H1 (cell line): ENCODE results near the gene PRKAR2B. TPM values are rescaled to one million over a fixed set of nuclear protein-coding genes. Genes with fewer than 3 reads are reported as not detected.

ENCODE experiments used
- CTCF ChIA-PET: fragments of 300-600 bp; sonication (Branson Sonifier 250); formaldehyde crosslinking; loops from one replicate; lab custom pipeline; 2021; ENCODE audit not compliant: partially characterized antibody; lab: Charles Lee
- POLR2A ChIA-PET: fragments of 300-600 bp; sonication (Branson Sonifier 250); formaldehyde crosslinking; loops from one replicate; lab custom pipeline; 2021; ENCODE audit warnings: inconsistent platforms; ENCODE audit not compliant: partially characterized antibody; lab: Charles Lee
- DNase-seq, 2 experiments: peaks; one replicate each; pipeline versions ENCODE4 v3.0.0 to v3.0.0-alpha.2; 2010 to 2022; ENCODE audit warnings: low spot score in 2 of 2, low read depth in 1 of 2, mixed read lengths in 1 of 2
- FAIRE-seq: peaks from 2 replicates; lab custom pipeline; 2011; peaks lifted over from hg19 to GRCh38; lab: Jason Lieb, UNC
- H2AFZ ChIP-seq: 2 replicates; pipeline ENCODE4 v1.8.1; 2012; ENCODE audit warnings: low read length, inconsistent platforms
- H2AK5ac ChIP-seq: 2 replicates; pipeline ENCODE4 v1.6.1; 2013; ENCODE audit warnings: low read depth, low read length
- H2BK120ac ChIP-seq: replicated peaks from 2 replicates; pipeline ENCODE3; 2013; ENCODE audit warnings: low read depth, low read length, inconsistent platforms
- H2BK12ac ChIP-seq: 2 replicates; pipeline ENCODE4 v1.6.1; 2013; ENCODE audit warnings: low read depth, low read length
- H2BK15ac ChIP-seq: 2 replicates; pipeline ENCODE4 v1.6.1; 2013; ENCODE audit warnings: low read length
- H2BK20ac ChIP-seq: 2 replicates; pipeline ENCODE4 v1.6.1; 2013; ENCODE audit warnings: low read length
- H2BK5ac ChIP-seq: 2 replicates; pipeline ENCODE4 v1.6.1; 2013; ENCODE audit warnings: low read depth, low read length
- H3K14ac ChIP-seq: 2 replicates; pipeline ENCODE4 v1.6.1; 2013; ENCODE audit warnings: inconsistent platforms; ENCODE audit not compliant: insufficient read length
- H3K18ac ChIP-seq: 2 replicates; pipeline ENCODE4 v1.6.1; 2013; ENCODE audit warnings: low read length; ENCODE audit errors: extremely low read depth
- H3K23ac ChIP-seq: 2 replicates; pipeline ENCODE4 v1.6.1; 2013; ENCODE audit warnings: inconsistent platforms; ENCODE audit not compliant: insufficient read length
- H3K23me2 ChIP-seq: 2 replicates; pipeline ENCODE4 v1.6.1; 2013; ENCODE audit warnings: low read depth, low read length
- H3K27ac ChIP-seq: 2 replicates; pipeline ENCODE4 v1.6.1; 2011; ENCODE audit warnings: low read depth, low read length, inconsistent platforms
- H3K27me3 ChIP-seq, 4 experiments: replicated peaks in 1 of 4; 1 replicate in 1 of 4; 2 replicates in 3 of 4; pipeline versions ENCODE4 v1.6.1 to v1.8.1; 2011 to 2013; ENCODE audit warnings: low read length in 3 of 4, mild to moderate bottlenecking in 3 of 4, inconsistent platforms in 2 of 4, mixed read lengths in 2 of 4, moderate library complexity in 1 of 4; ENCODE audit not compliant: control insufficient read depth in 3 of 4, insufficient read depth in 3 of 4; ENCODE audit errors: extremely low read depth in 1 of 4
- H3K36me3 ChIP-seq, 4 experiments: 2 replicates each; pipeline versions ENCODE4 v1.6.1 to v1.8.1; 2011 to 2013; ENCODE audit warnings: mild to moderate bottlenecking in 4 of 4, low read length in 3 of 4, moderate library complexity in 2 of 4, control low read depth in 1 of 4, inconsistent platforms in 1 of 4; ENCODE audit not compliant: insufficient read depth in 4 of 4, control insufficient read depth in 2 of 4
- H3K4ac ChIP-seq: replicated peaks from 2 replicates; pipeline ENCODE3; 2013; ENCODE audit warnings: low read length, low read depth, mixed read lengths, inconsistent platforms; ENCODE audit not compliant: insufficient read length
- H3K4me1 ChIP-seq, 4 experiments: replicated peaks in 1 of 4; 1 replicate in 1 of 4; 2 replicates in 3 of 4; pipeline versions ENCODE4 v1.6.1 to v1.8.1; 2011 to 2013; ENCODE audit warnings: low read length in 3 of 4, inconsistent platforms in 2 of 4, mixed read lengths in 1 of 4; ENCODE audit not compliant: insufficient read depth in 4 of 4, control insufficient read depth in 3 of 4
- H3K4me2 ChIP-seq, 2 experiments: 2 replicates each; pipeline versions ENCODE4 v1.6.1 to v1.8.1; 2011 to 2013; ENCODE audit warnings: low read depth in 2 of 2, low read length in 2 of 2, control low read depth in 1 of 2, inconsistent platforms in 1 of 2, mild to moderate bottlenecking in 1 of 2; ENCODE audit not compliant: insufficient read depth in 1 of 2
- H3K4me3 ChIP-seq, 4 experiments: fragments of 200-600, 300-600 bp in 1 of 4; sonication (generic), shearing (Covaris generic), sonication (Bioruptor Twin) in 1 of 4; 2 replicates each; pipeline versions ENCODE4 v1.5.1 to v1.8.1; 2011 to 2016; ENCODE audit warnings: low read length in 4 of 4, low read depth in 3 of 4, control low read depth in 2 of 4, inconsistent platforms in 2 of 4, mild to moderate bottlenecking in 2 of 4, mixed read lengths in 1 of 4, moderate library complexity in 1 of 4; ENCODE audit not compliant: insufficient read depth in 2 of 4; ENCODE audit errors: extremely low read depth in 1 of 4
- H3K56ac ChIP-seq: replicated peaks from 2 replicates; pipeline ENCODE3; 2013; ENCODE audit warnings: low read depth, mild to moderate bottlenecking, mixed read lengths, low read length, inconsistent platforms; ENCODE audit not compliant: insufficient read length
- H3K79me1 ChIP-seq: 2 replicates; pipeline ENCODE4 v1.6.1; 2013; ENCODE audit warnings: low read depth, low read length, control low read depth
- H3K79me2 ChIP-seq, 2 experiments: 2 replicates each; pipeline versions ENCODE4 v1.6.1 to v1.8.1; 2012 to 2013; ENCODE audit warnings: low read length in 2 of 2, mild to moderate bottlenecking in 2 of 2, inconsistent platforms in 1 of 2; ENCODE audit not compliant: insufficient read depth in 2 of 2, control insufficient read depth in 1 of 2
- H3K9ac ChIP-seq, 4 experiments: replicated peaks in 1 of 4; 1 replicate in 1 of 4; 2 replicates in 3 of 4; pipeline versions ENCODE4 v1.6.1 to v1.8.1; 2011 to 2013; ENCODE audit warnings: low read depth in 3 of 4, low read length in 3 of 4, control low read depth in 2 of 4, mild to moderate bottlenecking in 2 of 4, moderate library complexity in 2 of 4, inconsistent platforms in 1 of 4; ENCODE audit errors: extremely low read depth in 1 of 4
- H3K9me3 ChIP-seq, 2 experiments: 2 replicates each; pipeline versions ENCODE4 v1.6.1 to v1.8.1; 2012 to 2013; ENCODE audit warnings: mild to moderate bottlenecking in 2 of 2, moderate library complexity in 2 of 2, control low read depth in 1 of 2, inconsistent platforms in 1 of 2, low read depth in 1 of 2, low read length in 1 of 2, mixed read lengths in 1 of 2; ENCODE audit not compliant: insufficient read depth in 2 of 2
- H4K20me1 ChIP-seq, 2 experiments: replicated peaks in 1 of 2; 2 replicates each; pipeline versions ENCODE3 to v1.8.1; 2011 to 2013; ENCODE audit warnings: inconsistent platforms in 2 of 2, low read length in 2 of 2, mild to moderate bottlenecking in 1 of 2; ENCODE audit not compliant: insufficient read depth in 2 of 2, control insufficient read depth in 1 of 2
- H4K5ac ChIP-seq: 2 replicates; pipeline ENCODE4 v1.6.1; 2013; ENCODE audit warnings: low read length, low read depth, mixed read lengths, inconsistent platforms; ENCODE audit not compliant: insufficient read length
- H4K8ac ChIP-seq: 2 replicates; pipeline ENCODE4 v1.8.0; 2013; ENCODE audit warnings: mild to moderate bottlenecking, moderate library complexity, low read length, inconsistent platforms; ENCODE audit not compliant: insufficient read depth; ENCODE audit errors: extremely low read depth
- H4K91ac ChIP-seq: replicated peaks from 2 replicates; pipeline ENCODE3; 2013; ENCODE audit warnings: low read length, mixed read lengths, inconsistent platforms; ENCODE audit not compliant: insufficient read length
- ASH2L ChIP-seq: fragments of 200-600, 300-600 bp; sonication (generic); IDR thresholded peaks from one replicate; pipeline ENCODE4 v1.7.1; 2017; ENCODE audit warnings: low read length
- CTBP2 ChIP-seq: IDR thresholded peaks from 2 replicates; pipeline ENCODE4 v1.7.0; 2011; ENCODE audit warnings: borderline replicate concordance, mild to moderate bottlenecking, moderate library complexity, mixed read lengths, low read length; ENCODE audit not compliant: insufficient read depth, insufficient read length
- E2F6 ChIP-seq: IDR thresholded peaks from 2 replicates; pipeline ENCODE4 v1.6.1; 2012; ENCODE audit warnings: inconsistent platforms
- EGR1 ChIP-seq: IDR thresholded peaks from 2 replicates; pipeline ENCODE4 v1.6.1; 2011; ENCODE audit warnings: low read depth, low read length, borderline replicate concordance
- GABPA ChIP-seq: IDR thresholded peaks from 2 replicates; pipeline ENCODE4 v1.6.1; 2011; ENCODE audit warnings: mild to moderate bottlenecking, low read length, moderate library complexity, borderline replicate concordance; ENCODE audit not compliant: insufficient read depth
- KDM1A ChIP-seq: fragments of 200-600, 300-600 bp; sonication (generic); IDR thresholded peaks from 2 replicates; pipeline ENCODE4 v1.7.1; 2016; ENCODE audit warnings: mild to moderate bottlenecking, low read length, borderline replicate concordance
- KDM5A ChIP-seq: fragments of 200-600 bp; IDR thresholded peaks from 2 replicates; pipeline ENCODE4 v1.7.1; 2012; ENCODE audit warnings: mild to moderate bottlenecking, low read length, inconsistent platforms, mixed read lengths
- NANOG ChIP-seq: IDR thresholded peaks from 2 replicates; pipeline ENCODE4 v1.6.1; 2011; ENCODE audit warnings: low read length, low read depth, mild to moderate bottlenecking, inconsistent platforms; ENCODE audit not compliant: insufficient read depth, poor library complexity, severe bottlenecking
- POLR2A ChIP-seq, 2 experiments: IDR thresholded peaks; 1 replicate in 1 of 2; 2 replicates in 1 of 2; pipeline ENCODE4 v1.6.1; 2011; ENCODE audit warnings: low read depth in 2 of 2, low read length in 2 of 2, mild to moderate bottlenecking in 2 of 2; ENCODE audit errors: control extremely low read depth in 1 of 2
- RBBP5 ChIP-seq: IDR thresholded peaks from 2 replicates; pipeline ENCODE4 v1.7.1; 2012; ENCODE audit warnings: low read depth, mild to moderate bottlenecking, inconsistent platforms, low read length, moderate library complexity, borderline replicate concordance
- SIN3A ChIP-seq, 2 experiments: IDR thresholded peaks in 1 of 2; conservative IDR thresholded peaks in 1 of 2; 2 replicates each; pipeline ENCODE4 v1.6.1; 2011 to 2012; ENCODE audit warnings: low read length in 2 of 2, improper control_type of control experiment in 1 of 2, low read depth in 1 of 2, mild to moderate bottlenecking in 1 of 2
- SP4 ChIP-seq: IDR thresholded peaks from 2 replicates; pipeline ENCODE4 v1.6.1; 2012; ENCODE audit warnings: low read length, inconsistent platforms
- TBP ChIP-seq: IDR thresholded peaks from 2 replicates; pipeline ENCODE4 v1.6.1; 2011; ENCODE audit warnings: low read depth, low read length, improper control_type of control experiment
- TEAD4 ChIP-seq: IDR thresholded peaks from 2 replicates; pipeline ENCODE4 v1.6.1; 2012; ENCODE audit warnings: low read depth, low read length, inconsistent platforms, mixed read lengths
- WGBS, 2 experiments: shearing (Covaris generic) in 1 of 2; methylation state at CpG; one replicate each; pipeline versions ENCODE4 v1.1.6 to v1.1.7; 2013 to 2015; ENCODE audit warnings: low lambda C conversion rate in 2 of 2, mixed read lengths in 2 of 2, inconsistent platforms in 1 of 2, low coverage in 1 of 2, missing lambda C conversion rate in 1 of 2; ENCODE audit not compliant: insufficient replicate concordance in 2 of 2, insufficient coverage in 1 of 2, insufficient read length in 1 of 2; ENCODE audit errors: extremely low coverage in 1 of 2, missing lambda C conversion rate in 1 of 2; 5-methylcytosine and 5-hydroxymethylcytosine counted together
- polyA plus RNA-seq, 7 experiments: library from polyadenylated mRNA; depleted of rRNA in 3 of 7; stranded (reverse) in 5 of 7; unstranded in 2 of 7; fragments of >200 nt in 5 of 7; fragments of 200-250 nt in 2 of 7; gene quantifications; 1 replicate in 5 of 7; 2 replicates in 1 of 7; 4 replicates in 1 of 7; pipeline versions ENCODE4 v1.2.1 to v1.2.3, GENCODE V29; 2011 to 2013; ENCODE audit warnings: missing spikeins in 2 of 7, mixed read lengths in 2 of 7
- total RNA-seq: library from RNA; stranded (reverse); fragmentation: NEBNext Ultra II Directional; extraction: Animal tissue kit (Norgen Biotek cat#: 25700); gene quantifications from 2 replicates; pipeline ENCODE4 v1.2.1, GENCODE V29; 2021

PRKAR2B gene
- total and polyA plus RNA-seq, 2 of the 8 experiments (the other 6 are each of a cell fraction or from before 2014, with no cell fraction given), result 10.4 to 37.0 TPM

- no peak for DNase-seq
- Histone ChIP-seq H3K23me2 (no peaks in the 10 kb centered on the region), H3K79me2 (peaks cover 0 to 12% of the 10 kb centered on the region in 2 experiments; a peak in 3 of 4 replicates), H3K4ac (no peak overlapping the region), H3K4me1 (peaks cover 0 to 14% (median 4%) of the 10 kb centered on the region in 4 experiments; a peak in 6 of 7 replicates), H2AFZ (no peak overlapping the region), H3K9me3 (no peaks in the 10 kb centered on the region), H3K56ac (no peak overlapping the region), H3K27me3 (no peaks in the 10 kb centered on the region), H4K20me1 (no peaks in the 10 kb centered on the region), H2BK5ac (no peak overlapping the region), H3K4me2 (no peak overlapping the region), H3K4me3 (no peak overlapping the region), H3K18ac (no peak overlapping the region), H3K27ac (no peak overlapping the region), H3K9ac (no peak overlapping the region), H3K79me1 (no peaks in the 10 kb centered on the region), H4K5ac (no peak overlapping the region), H4K8ac (no peak overlapping the region), H2BK120ac (no peak overlapping the region), H2BK12ac (no peak overlapping the region), H2AK5ac (no peak overlapping the region), H2BK15ac (no peak overlapping the region), H3K23ac (no peak overlapping the region), H3K14ac (no peak overlapping the region), H3K36me3 (no peaks in the 10 kb centered on the region), H4K91ac (no peak overlapping the region), H2BK20ac (no peak overlapping the region)
- WGBS, 2 experiments, result 91% methylated on average over 3 of the region's 3 CpGs; no CpG with 5 or more reads in 1 of the 2 experiments
- ChIA-PET CTCF (interaction anchor here (0.6 kb wide), 1 partner anchor 76 kb away, joined by 3 read pairs; no protein-coding TSS in a partner anchor), POLR2A (no interaction called here)
- FAIRE-seq, result no peak
- TF ChIP-seq CTBP2 (no peak), NANOG (no peak), SP4 (no peak), TEAD4 (no peak), SIN3A (conservative IDR thresholded peaks at IDR 0.05 in 1 of 2, IDR thresholded peaks at IDR 0.05 in 1 of 2; ENCODE audit: low read depth in 1 of 2, low read length in 2 of 2) (no peak), TBP (no peak), KDM1A (no peak), GABPA (no peak), POLR2A (IDR thresholded peaks at IDR 0.05; ENCODE audit: control extremely low read depth in 1 of 2, low read depth in 2 of 2, low read length in 2 of 2) (no peak), EGR1 (no peak), KDM5A (no peak), RBBP5 (no peak), E2F6 (no peak), ASH2L (no peak)
These were observed 26.6 kb downstream of the PRKAR2B start for GRCh38 chr7:107071129-107071528.
